B cell (primary cell): Measurements from ENCODE around the gene EGF.

Source experiments
- CTCF ChIP-seq: fragments of 200-600 bp; IDR thresholded peaks from one replicate; pipeline ENCODE4 v1.8.0; 2022; ENCODE audit warnings: antibody characterized with exemption, mild to moderate bottlenecking
- EZH2 ChIP-seq: IDR thresholded peaks from 2 replicates; pipeline ENCODE4 v1.6.1; 2012; ENCODE audit warnings: borderline replicate concordance, low read depth, mild to moderate bottlenecking, moderate library complexity, low read length; ENCODE audit not compliant: insufficient read depth, poor library complexity, severe bottlenecking

GRCh38 chr4:109930872-109931271 lies 18.2 kb downstream of the EGF start:
- TF ChIP-seq CTCF = no peak
- no peak for TF ChIP-seq EZH2
